WERI-Rb-1 (cell line): ENCODE results near the gene DLK1.

Experiments used
- DNase-seq: peaks from one replicate; pipeline ENCODE4 v3.0.0-alpha.2; 2020
- H3K27ac ChIP-seq: fragments of 250-450 bp; sonication (Bioruptor Pico); 2 replicates; pipeline ENCODE4 v1.5.1; 2020; ENCODE audit warnings: mild to moderate bottlenecking, moderate library complexity
- H3K27me3 ChIP-seq: fragments of 250-450 bp; sonication (Bioruptor Pico); 2 replicates; pipeline ENCODE4 v1.5.1; 2021; ENCODE audit warnings: mild to moderate bottlenecking, low read depth, moderate library complexity; ENCODE audit not compliant: insufficient read depth, severe bottlenecking
- H3K36me3 ChIP-seq: fragments of 250-450 bp; sonication (Bioruptor Pico); 2 replicates; pipeline ENCODE4 v1.5.1; 2020; ENCODE audit warnings: mild to moderate bottlenecking, moderate library complexity
- H3K4me3 ChIP-seq: 2 replicates; pipeline ENCODE4 v1.5.1; 2011; ENCODE audit warnings: low read depth, mild to moderate bottlenecking, control low read depth, low read length
- H3K9me3 ChIP-seq: fragments of 250-450 bp; sonication (Bioruptor Pico); 2 replicates; pipeline ENCODE4 v1.5.1; 2021; ENCODE audit warnings: mild to moderate bottlenecking, moderate library complexity; ENCODE audit not compliant: severe bottlenecking
- CTCF ChIP-seq: IDR thresholded peaks from 2 replicates; pipeline ENCODE4 v1.5.1; 2011; ENCODE audit warnings: low read depth, mild to moderate bottlenecking, control low read depth, inconsistent platforms, low read length

DLK1 gene

DNA sequence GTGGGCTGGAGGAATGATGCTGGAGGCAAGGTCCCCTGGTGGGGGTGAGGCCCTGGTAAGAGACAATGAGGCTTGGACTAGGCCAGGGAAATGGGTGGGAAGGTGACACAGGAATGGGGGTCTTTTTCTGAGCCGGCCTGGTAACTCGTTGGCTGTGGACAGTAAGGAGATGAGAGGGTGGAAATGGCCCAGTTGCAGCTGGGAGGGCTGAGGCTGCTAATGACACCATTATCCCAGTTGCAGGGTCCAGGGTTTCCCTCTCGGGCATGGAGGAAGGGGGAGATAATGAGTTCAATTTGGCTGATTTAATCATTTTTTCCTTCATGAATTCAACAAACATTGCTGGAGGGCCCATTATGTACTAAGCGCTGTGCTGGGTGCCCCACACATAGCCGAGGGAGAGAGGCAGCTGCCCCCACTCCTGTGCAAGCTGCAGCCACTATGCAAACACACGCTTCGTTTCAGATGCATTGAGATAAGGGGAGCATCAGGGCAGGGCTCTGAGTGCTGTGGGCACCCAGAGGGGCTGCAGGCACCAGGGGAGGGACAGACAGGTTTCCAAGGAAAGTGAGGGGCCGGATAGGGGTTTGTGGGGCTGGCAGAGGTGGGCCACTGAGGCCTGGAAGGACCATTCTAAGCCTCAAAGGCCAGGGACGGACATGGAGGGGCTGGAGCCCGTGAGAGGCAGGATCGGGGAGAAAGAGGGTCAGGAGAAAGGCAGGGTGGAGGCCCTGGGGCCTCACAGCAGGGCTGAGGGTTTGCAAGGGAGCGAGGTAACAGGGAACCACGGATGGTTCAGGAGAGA, 56.0 kb downstream of the DLK1 start:
- H3K36me3 ChIP-seq: no peaks in the 10 kb centered on the region
- DNase-seq: no peak
- no peak for TF ChIP-seq CTCF
- no peak overlapping the region for H3K4me3 ChIP-seq
- H3K27ac ChIP-seq: peak overlapping the region; percentile 41
- H3K27me3 ChIP-seq: peaks cover 2% of the 10 kb centered on the region
- no peaks in the 10 kb centered on the region for H3K9me3 ChIP-seq

DNA sequence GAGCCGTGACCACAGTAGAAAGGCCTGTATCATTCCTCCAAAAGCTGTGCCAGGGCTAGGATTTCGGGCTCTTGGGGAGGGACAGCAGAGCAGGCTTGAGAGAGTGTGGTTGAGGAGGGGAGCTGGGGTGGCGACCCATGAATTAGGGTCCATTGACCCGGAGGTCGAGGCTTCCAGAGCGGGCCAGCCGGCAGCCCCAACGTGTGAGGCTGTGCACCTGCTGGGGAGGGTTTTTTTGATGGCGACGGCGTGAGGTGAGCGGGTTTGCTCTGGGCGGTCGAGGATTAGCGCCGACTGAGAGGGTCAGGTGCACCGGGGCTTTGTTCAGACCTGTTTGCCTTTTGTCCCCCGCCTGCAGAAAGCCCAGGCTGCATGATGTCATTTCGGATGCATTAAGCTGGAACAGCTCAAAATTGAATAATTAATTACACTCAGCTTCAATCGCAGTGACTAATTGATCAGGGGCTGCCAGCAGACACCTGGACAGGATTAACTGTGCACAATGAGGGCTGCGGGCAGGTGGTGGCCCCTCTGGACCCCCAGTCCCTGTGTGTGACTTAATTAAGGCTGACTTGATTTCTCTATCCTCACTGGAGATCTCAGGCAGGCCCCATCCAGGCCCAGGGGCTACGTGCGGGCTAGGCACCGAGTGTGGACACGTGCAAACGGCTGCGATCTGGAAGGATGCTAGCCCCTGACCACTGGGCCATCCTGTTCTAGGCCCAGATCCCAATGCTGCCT, 57.1 kb downstream of the DLK1 start:
- Histone ChIP-seq H3K27ac (peak overlapping the region; percentile 43), H3K4me3 (no peak overlapping the region), H3K27me3 (no peaks in the 10 kb centered on the region), H3K9me3 (no peaks in the 10 kb centered on the region), H3K36me3 (no peaks in the 10 kb centered on the region)
- TF ChIP-seq CTCF: no peak
- DNase-seq: peak; percentile 64

DNA sequence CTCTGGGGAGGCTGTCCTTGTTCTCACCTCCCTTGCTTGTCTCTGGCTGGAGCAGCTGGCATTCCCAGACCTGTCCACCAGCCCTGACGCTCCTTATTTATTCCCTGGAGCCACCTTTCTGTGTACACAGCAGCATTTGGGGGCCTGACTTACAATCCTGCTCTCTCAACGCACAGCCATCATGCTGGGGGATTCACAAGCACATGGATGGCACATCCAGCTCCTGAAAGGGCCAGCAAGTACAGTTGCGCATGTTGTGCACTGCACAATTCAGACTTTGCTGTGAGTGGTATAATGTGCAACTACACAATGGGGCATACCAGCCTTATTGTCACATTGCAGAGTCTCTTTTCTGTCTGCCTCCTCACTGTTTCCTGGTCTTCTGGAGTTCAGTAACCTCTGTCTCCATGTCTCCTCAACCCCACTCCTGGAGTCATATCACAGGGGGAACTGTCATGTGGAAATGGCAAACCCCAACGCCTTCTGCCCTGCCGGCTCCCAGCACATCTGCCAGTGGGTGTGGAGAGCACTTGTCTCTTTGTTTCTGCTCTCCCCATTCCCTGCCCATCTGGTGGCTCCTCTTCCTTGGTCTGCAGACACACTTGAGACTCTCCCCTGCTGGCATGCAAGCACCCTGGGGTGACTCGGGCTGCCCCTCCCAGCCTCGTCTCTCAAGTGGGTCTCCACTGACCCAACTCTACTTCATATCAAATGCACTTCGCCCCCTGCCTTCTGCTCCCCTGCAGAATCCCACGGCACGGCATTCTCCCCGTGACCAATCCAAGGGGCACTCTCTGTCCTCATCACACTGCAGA, 58.0 kb downstream of the DLK1 start:
- no peaks in the 10 kb centered on the region for H3K9me3 ChIP-seq
- no peaks in the 10 kb centered on the region for H3K27me3 ChIP-seq
- no peak overlapping the region; the same call in 1 of the 2 replicates for H3K27ac ChIP-seq
- DNase-seq: no peak
- H3K4me3 ChIP-seq: no peak overlapping the region
- no peaks in the 10 kb centered on the region for H3K36me3 ChIP-seq
- TF ChIP-seq CTCF: no peak

GRCh38 chr14:100785338-100785615, 58.6 kb downstream of the DLK1 start:
- Histone ChIP-seq H3K27ac (no peak overlapping the region), H3K27me3 (no peaks in the 10 kb centered on the region), H3K4me3 (no peak overlapping the region), H3K36me3 (no peaks in the 10 kb centered on the region), H3K9me3 (no peaks in the 10 kb centered on the region)
- TF ChIP-seq CTCF: no peak
- DNase-seq: no peak

DNA sequence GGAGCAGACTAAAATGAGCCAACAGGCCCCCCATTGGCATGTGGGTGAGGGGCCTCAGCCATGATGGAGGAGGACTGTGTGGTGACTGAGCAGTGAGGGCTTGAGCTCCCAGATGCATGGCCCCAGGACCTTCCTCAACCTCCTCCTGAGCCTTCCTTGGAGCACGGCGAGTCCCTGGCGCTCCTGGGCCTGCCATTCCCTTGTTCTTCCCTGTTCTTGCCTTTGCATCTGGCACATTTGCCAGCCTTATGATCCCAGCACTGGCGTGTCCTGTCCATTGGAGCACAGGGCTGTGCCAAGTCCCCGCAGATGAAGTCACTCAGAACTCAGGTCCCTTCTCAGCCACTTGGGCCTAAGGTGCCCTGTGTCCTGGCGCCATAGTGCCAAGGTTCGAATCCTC, 58.9 kb downstream of the DLK1 start:
- no peak overlapping the region for H3K4me3 ChIP-seq
- H3K27me3 ChIP-seq: no peaks in the 10 kb centered on the region
- H3K36me3 ChIP-seq: no peaks in the 10 kb centered on the region
- no peak overlapping the region for H3K27ac ChIP-seq
- DNase-seq: no peak
- no peaks in the 10 kb centered on the region for H3K9me3 ChIP-seq
- TF ChIP-seq CTCF: no peak
